Activated T-cell treated with anti-CD3 and anti-CD28 coated beads, Interleukin-2, amount 50 U/mL, for 72 hours (primary cell): ENCODE results near the gene ANKS1A. TPM values are rescaled to one million over a fixed set of nuclear protein-coding genes. Genes with fewer than 3 reads are reported as not detected.
"Not testable (repeated sequence)": the region's sequence is repeated elsewhere in the genome, so short reads cannot be mapped to it uniquely, and the experiment has no call there.

Experiments used
- ATAC-seq, 2 donors: fragments of 150-1000 bp; cut with Tn5 transposase; replicated peaks in 1 of 2; 2 replicates each; pipeline ENCODE4 v1.10.0; 2021; ENCODE audit warnings: moderate library complexity in 2 of 2, mild to moderate bottlenecking in 1 of 2
- DNase-seq, 2 donors: peaks; one replicate each; pipeline ENCODE4 v3.0.0; 2021 to 2022; ENCODE audit warnings: mixed read lengths in 1 of 2
- H3K27ac Mint-ChIP-seq: one replicate; pipeline ENCODE4 v1.8.0; 2022; ENCODE audit warnings: mild to moderate bottlenecking, moderate library complexity, mixed read lengths
- H3K27me3 Mint-ChIP-seq: one replicate; pipeline ENCODE4 v1.8.0; 2022; ENCODE audit warnings: low read depth, mixed read lengths
- H3K36me3 Mint-ChIP-seq, 2 donors: one replicate each; pipeline ENCODE4 v1.8.0; 2022; ENCODE audit warnings: mixed read lengths in 2 of 2, mild to moderate bottlenecking in 1 of 2; ENCODE audit not compliant: insufficient read depth in 2 of 2
- H3K4me1 Mint-ChIP-seq: one replicate; pipeline ENCODE4 v1.8.0; 2022; ENCODE audit warnings: low read depth, mixed read lengths
- H3K4me3 Mint-ChIP-seq, 2 donors: one replicate each; pipeline ENCODE4 v1.8.0; 2022; ENCODE audit warnings: mild to moderate bottlenecking in 2 of 2, mixed read lengths in 2 of 2, moderate library complexity in 2 of 2
- H3K9me3 Mint-ChIP-seq, 2 donors: one replicate each; pipeline ENCODE4 v1.8.0; 2022; ENCODE audit warnings: mixed read lengths in 2 of 2
- total RNA-seq, 2 donors: library from RNA; stranded (reverse); gene quantifications; one replicate each; pipeline ENCODE4 v1.2.3, GENCODE V29; 2022

ANKS1A gene
- total RNA-seq, 2 donors from 2014 or later, result 9.2 to 9.6 TPM

- ATAC-seq, result no peak
Observed at GRCh38 chr6:35089216-35089934, 200.3 kb downstream of the ANKS1A start.

DNA sequence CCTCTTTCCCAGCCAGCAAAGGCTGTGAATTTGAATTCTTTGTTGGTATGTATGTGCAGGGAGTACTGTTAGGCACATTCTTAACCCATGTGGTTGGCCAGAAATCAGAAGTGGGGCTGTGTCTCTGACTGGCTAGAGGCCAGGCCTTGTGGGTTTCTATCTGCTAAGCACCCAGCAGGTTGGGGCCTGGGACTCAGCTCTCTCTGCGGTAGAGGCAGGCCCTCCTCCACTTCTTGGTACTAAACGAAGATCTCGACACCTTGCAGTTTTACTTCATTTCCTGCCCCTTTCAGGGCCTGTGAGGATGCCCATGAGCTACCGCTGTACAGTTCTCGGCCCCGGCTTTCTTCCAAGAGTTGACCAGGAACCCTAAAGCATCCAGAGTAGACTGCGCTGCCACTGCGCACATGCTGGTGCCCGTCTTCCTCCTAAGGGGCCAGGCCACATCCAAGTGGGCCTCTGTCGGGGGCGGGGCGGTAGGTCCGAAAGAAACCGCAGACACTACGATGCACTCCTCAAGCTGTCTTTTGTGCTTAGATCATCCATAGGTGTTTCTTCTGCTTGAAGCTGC is 201.0 kb downstream of the ANKS1A start:
- DNase-seq (no peak), ATAC-seq (no peak)
- Mint-ChIP-seq H3K27ac (no peak overlapping the region), H3K4me1 (no peaks in the 10 kb centered on the region), H3K4me3 (no peak overlapping the region), H3K9me3 (no peaks in the 10 kb centered on the region), H3K36me3 (no peaks in the 10 kb centered on the region), H3K27me3 (no peaks in the 10 kb centered on the region)

More at GRCh38 chr6:35089216-35089934, 200.3 kb downstream of the ANKS1A start:
- no peak for DNase-seq
- H3K36me3 Mint-ChIP-seq, result no peaks in the 10 kb centered on the region
- no peaks in the 10 kb centered on the region for H3K4me1 Mint-ChIP-seq
- H3K27me3 Mint-ChIP-seq, result no peaks in the 10 kb centered on the region
- no peak overlapping the region for H3K27ac Mint-ChIP-seq
- no peaks in the 10 kb centered on the region for H3K9me3 Mint-ChIP-seq
- no peak overlapping the region for H3K4me3 Mint-ChIP-seq

GRCh38 chr6:35090734-35091133 is 201.7 kb downstream of the ANKS1A start:
- Mint-ChIP-seq H3K36me3 (no peaks in the 10 kb centered on the region), H3K27me3 (no peaks in the 10 kb centered on the region), H3K4me3 (no peak overlapping the region), H3K27ac (no peak overlapping the region), H3K9me3 (no peaks in the 10 kb centered on the region), H3K4me1 (no peaks in the 10 kb centered on the region)
- DNase-seq (no peak), ATAC-seq (no peak)

- H3K27me3 Mint-ChIP-seq, result no peaks in the 10 kb centered on the region
- H3K9me3 Mint-ChIP-seq, result no peaks in the 10 kb centered on the region
- H3K36me3 Mint-ChIP-seq, result no peaks in the 10 kb centered on the region
- no peaks in the 10 kb centered on the region for H3K4me1 Mint-ChIP-seq
- no peak overlapping the region for H3K27ac Mint-ChIP-seq
- ATAC-seq (no peak), DNase-seq (no peak)
- H3K4me3 Mint-ChIP-seq, result no peak overlapping the region
Observed at GRCh38 chr6:35091346-35092083, 202.5 kb downstream of the ANKS1A start.

DNA sequence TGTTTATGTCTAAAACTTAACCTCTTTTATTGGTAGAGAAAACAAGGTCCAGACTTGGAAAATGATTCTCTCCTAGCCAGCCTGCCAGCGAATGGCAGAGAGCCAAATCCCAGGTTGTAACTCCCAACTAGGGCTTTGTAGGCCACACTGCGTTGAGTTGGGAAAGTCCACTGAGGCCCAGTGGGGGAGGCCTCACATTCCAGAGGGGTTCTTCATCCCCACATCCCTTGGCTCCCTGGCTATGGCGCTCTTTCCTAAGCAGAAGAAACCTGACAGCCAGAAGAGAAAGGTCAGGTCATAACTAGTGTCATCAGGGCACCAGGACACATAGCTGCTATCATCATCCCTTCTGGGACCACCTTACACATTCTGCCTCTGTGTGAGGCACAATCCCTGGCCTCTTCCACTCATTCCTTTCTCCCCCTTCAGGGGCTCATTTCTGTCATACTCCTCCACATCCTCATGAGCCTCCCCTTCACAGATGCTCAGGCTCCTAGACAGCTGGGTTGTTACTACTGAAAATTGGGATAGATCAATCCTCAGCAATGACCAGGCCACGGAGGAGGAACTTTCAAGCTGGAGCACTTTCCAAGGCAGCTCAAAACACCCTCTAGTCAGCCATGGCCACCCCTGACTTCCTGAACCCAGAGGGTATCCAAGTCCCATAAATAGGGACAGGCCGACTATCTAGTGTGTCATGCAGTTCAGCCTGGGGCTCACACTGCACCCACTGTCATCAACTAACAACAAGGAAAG is 203.5 kb downstream of the ANKS1A start:
- no peaks in the 10 kb centered on the region for H3K36me3 Mint-ChIP-seq
- no peak overlapping the region for H3K27ac Mint-ChIP-seq
- DNase-seq (no peak), ATAC-seq (no peak)
- no peak overlapping the region for H3K4me3 Mint-ChIP-seq
- H3K9me3 Mint-ChIP-seq, result no peaks in the 10 kb centered on the region
- no peaks in the 10 kb centered on the region for H3K27me3 Mint-ChIP-seq
- H3K4me1 Mint-ChIP-seq, result no peaks in the 10 kb centered on the region

- no peak for ATAC-seq
- no peaks in the 10 kb centered on the region for H3K4me1 Mint-ChIP-seq
- no peaks in the 10 kb centered on the region for H3K27me3 Mint-ChIP-seq
- no peak for DNase-seq
- H3K36me3 Mint-ChIP-seq, result no peaks in the 10 kb centered on the region
- no peaks in the 10 kb centered on the region for H3K9me3 Mint-ChIP-seq
- H3K4me3 Mint-ChIP-seq, result no peak overlapping the region
- no peak overlapping the region for H3K27ac Mint-ChIP-seq
Observed at GRCh38 chr6:35093118-35093445, 204.0 kb downstream of the ANKS1A start.

DNA sequence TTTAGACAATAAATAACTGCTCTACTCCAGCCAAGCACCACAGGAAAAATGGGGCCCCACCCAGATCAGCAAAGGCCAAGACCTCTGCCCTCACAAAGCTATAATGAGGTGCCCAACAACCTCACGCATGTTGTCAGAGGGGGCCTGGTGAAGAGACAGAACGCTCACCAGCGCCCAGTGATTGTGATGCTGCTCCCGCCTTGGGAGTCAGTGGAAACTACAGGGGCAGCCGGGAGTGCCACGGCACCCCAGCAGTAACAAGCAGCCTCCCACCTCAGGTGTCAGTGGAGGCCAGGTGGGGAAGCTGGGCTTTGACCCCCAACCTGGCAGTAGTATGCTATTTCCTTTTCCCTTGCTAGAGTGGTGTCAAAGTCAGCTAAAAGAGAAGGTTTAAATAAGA is 204.7 kb downstream of the ANKS1A start:
- no peak for ATAC-seq
- no peaks in the 10 kb centered on the region for H3K9me3 Mint-ChIP-seq
- no peak overlapping the region for H3K4me3 Mint-ChIP-seq
- DNase-seq, result no peak
- H3K27ac Mint-ChIP-seq, result no peak overlapping the region
- no peaks in the 10 kb centered on the region for H3K4me1 Mint-ChIP-seq
- H3K36me3 Mint-ChIP-seq, result no peaks in the 10 kb centered on the region
- H3K27me3 Mint-ChIP-seq, result no peaks in the 10 kb centered on the region

- Mint-ChIP-seq H3K36me3 (no peaks in the 10 kb centered on the region), H3K4me3 (no peak overlapping the region), H3K4me1 (no peaks in the 10 kb centered on the region), H3K27me3 (no peaks in the 10 kb centered on the region), H3K9me3 (no peaks in the 10 kb centered on the region), H3K27ac (no peak overlapping the region)
- ATAC-seq, result no peak
- DNase-seq, result no peak
Observed at GRCh38 chr6:35094183-35094582, 205.1 kb downstream of the ANKS1A start.

DNA sequence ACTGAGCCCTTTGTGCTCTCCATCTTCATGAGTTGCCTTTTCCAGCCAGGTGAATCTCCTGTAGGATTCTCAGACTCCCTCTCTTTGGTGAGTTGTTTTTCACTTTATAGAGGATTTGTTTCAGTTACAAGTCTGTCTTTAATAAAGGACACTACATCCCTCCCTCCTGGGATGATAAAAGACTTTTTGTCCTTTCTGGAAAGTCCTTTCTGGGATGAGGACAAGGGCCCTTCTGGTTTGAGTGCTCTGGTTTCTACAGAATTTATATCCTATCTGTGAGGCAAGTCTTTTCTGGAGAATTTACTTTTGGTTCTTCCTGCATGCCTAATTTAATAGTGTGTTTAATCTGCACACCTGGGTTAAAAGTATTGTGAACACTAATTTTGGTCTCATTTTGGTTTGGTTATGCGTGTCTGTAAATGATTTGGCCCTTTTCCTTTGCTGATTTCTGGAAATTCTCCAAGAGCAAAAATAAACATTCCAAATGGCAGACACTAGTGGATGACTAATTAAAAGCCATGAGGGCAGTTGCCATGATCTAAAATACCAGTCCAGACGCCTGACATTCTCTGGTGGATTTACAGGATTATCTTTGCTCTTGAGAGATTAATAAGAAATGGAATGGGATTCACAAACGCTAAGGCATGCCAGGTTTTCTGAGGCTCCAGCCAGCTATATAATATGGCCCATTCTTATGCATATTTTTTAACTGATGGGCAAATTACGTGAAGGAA is 207.2 kb downstream of the ANKS1A start:
- Mint-ChIP-seq H3K4me1 (no peaks in the 10 kb centered on the region), H3K27me3 (no peaks in the 10 kb centered on the region), H3K9me3 (no peaks in the 10 kb centered on the region), H3K27ac (no peak overlapping the region), H3K36me3 (no peaks in the 10 kb centered on the region), H3K4me3 (no peak overlapping the region)
- DNase-seq (no peak), ATAC-seq (no peak)

DNA sequence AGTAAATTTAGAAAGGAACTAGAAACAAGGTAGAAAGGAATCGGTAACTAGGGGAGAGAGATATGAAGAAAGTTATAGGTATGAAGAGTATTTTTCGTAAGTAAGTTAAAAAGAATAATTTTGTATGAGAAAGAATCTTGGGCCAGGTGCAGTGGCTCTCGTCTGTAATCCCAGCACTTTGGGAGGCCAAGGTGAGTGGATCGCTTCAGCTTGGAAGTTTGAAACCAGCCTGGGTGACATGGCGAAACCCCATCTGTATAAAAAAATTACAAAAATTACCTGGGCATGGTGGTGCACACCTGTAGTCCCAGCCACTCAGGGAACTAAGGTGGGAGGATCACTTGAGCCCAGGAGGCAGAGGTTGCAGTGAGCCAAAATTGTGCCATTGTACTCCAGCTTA is 210.1 kb downstream of the ANKS1A start:
- Mint-ChIP-seq H3K27me3 (no peaks in the 10 kb centered on the region), H3K27ac (no peak overlapping the region), H3K9me3 (no peaks in the 10 kb centered on the region), H3K4me3 (no peak overlapping the region), H3K4me1 (no peaks in the 10 kb centered on the region), H3K36me3 (no peaks in the 10 kb centered on the region)
- DNase-seq (no peak), ATAC-seq (no peak)

GRCh38 chr6:35105078-35105477 is 216.0 kb downstream of the ANKS1A start:
- Mint-ChIP-seq H3K27ac (no peak overlapping the region), H3K4me1 (peaks cover 5% of the 10 kb centered on the region), H3K27me3 (no peaks in the 10 kb centered on the region), H3K4me3 (no peak overlapping the region), H3K9me3 (peaks cover 0 to 3% of the 10 kb centered on the region in 2 donors), H3K36me3 (peaks cover 0 to 2% of the 10 kb centered on the region in 2 donors)
- ATAC-seq (no peak), DNase-seq (no peak)

- H3K27ac Mint-ChIP-seq, H3K4me3 Mint-ChIP-seq, DNase-seq, H3K4me1 Mint-ChIP-seq, H3K9me3 Mint-ChIP-seq, H3K36me3 Mint-ChIP-seq, ATAC-seq, H3K27me3 Mint-ChIP-seq: not testable (repeated sequence)
Observed at GRCh38 chr6:35106061-35106460, 217.0 kb downstream of the ANKS1A start.

DNA sequence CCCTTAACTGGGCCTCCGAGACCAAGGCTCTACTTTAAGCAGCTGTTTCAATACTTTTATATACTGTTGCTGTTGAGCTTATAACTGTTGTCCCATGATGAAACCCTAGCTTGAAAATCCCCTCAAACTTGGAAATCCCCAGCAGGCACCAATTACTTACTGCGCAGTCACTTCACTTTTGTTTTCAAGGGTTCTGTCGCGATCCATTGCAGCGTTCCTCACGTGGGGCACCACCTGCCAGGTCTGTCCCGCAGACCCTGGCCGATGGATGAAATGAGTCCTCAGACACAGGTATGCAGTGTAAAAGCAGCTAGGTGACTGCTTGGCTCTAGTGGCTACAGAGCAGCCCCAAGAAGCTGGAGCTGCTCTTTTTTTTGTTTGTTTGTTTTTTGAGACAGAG is 218.2 kb downstream of the ANKS1A start:
- H3K9me3 Mint-ChIP-seq, H3K27me3 Mint-ChIP-seq, H3K27ac Mint-ChIP-seq, H3K36me3 Mint-ChIP-seq, H3K4me1 Mint-ChIP-seq: not testable (repeated sequence)
- peak in 1 of 2 donors; percentile 13 for DNase-seq
- H3K4me3 Mint-ChIP-seq, result peak overlapping the region in 1 of 2 donors; percentile 15
- ATAC-seq, result peak; percentile 27 to 63
